BLaER1 treated with 17β-estradiol and CSF1 and Interleukin-3, amounts not matched to agents 10 nM and 100 nM (cell line): Measurements from ENCODE around the gene JPH4.
A peak's percentile ranks its signal among the peaks of the same experiment; 100 is the strongest.

Source experiments
- H3K27ac ChIP-seq, 11 experiments: shearing (Covaris generic); formaldehyde crosslinking; 2 replicates each; pipeline ENCODE4 v1.8.1; 2022
- H3K27me3 ChIP-seq, 11 experiments: shearing (Covaris generic); formaldehyde crosslinking; 2 replicates each; pipeline ENCODE4 v1.8.1; 2022
- H3K36me3 ChIP-seq, 11 experiments: shearing (Covaris generic); formaldehyde crosslinking; 2 replicates each; pipeline ENCODE4 v1.8.1; 2022
- H3K4me1 ChIP-seq, 10 experiments: shearing (Covaris generic); formaldehyde crosslinking; 2 replicates each; pipeline ENCODE4 v1.8.1; 2022
- H3K4me2 ChIP-seq, 11 experiments: shearing (Covaris generic); formaldehyde crosslinking; 2 replicates each; pipeline ENCODE4 v1.8.1; 2022
- H3K4me3 ChIP-seq, 10 experiments: shearing (Covaris generic); formaldehyde crosslinking; 2 replicates each; pipeline ENCODE4 v1.8.1; 2022
- H3K9ac ChIP-seq, 11 experiments: shearing (Covaris generic); formaldehyde crosslinking; 2 replicates each; pipeline ENCODE4 v1.8.1; 2022
- H3K9me3 ChIP-seq, 11 experiments: shearing (Covaris generic); formaldehyde crosslinking; replicated peaks in 1 of 11; 2 replicates each; pipeline ENCODE4 v1.8.1; 2022
- H4K20me1 ChIP-seq, 11 experiments: shearing (Covaris generic); formaldehyde crosslinking; 2 replicates each; pipeline ENCODE4 v1.8.1; 2022
- Cebpa-rat ChIP-seq, 11 experiments: shearing (Covaris generic); IDR thresholded peaks; 2 replicates each; pipeline ENCODE4 v1.8.1; 2022

The JPH4 gene

DNA sequence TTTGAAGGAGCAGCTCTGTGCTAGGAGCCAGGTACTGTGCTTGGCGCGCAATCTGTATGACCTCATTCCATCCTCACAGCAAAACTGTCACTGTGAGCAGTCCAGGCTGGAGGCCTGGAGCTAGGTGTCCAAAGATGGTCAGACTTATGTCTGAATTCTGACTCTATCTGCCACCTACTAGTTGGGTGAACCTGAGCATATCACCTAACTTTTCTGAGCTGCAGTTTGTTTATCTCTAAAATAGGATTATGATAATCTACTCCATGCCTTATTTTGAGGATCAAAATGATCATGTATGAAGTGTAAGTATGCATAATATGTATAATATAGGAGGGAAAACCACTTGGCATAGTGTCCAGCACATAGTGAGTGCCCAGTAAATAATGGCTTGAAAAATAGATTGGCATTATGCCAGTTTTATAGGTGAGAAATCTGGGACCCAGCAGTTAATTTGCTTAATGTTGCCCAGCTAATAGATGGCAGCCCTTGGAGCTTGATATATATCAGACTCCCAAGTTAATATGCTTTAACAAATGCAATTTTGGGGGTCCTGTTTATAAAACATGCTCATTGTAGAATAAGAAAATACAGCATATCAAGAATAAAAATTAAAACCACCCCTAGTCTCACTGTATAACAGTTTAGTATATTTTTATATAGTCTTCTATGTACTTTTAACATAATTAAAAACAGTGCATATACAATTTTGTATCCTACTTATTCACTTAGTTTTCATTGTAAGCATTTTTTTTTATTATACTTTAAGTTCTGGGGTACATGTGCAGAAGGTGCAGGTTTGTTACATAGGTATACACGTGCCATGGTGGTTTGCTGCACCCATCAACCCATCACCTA, 4.5 kb upstream of the JPH4 start:
- H3K4me1 ChIP-seq, result peaks cover 0 to 7% (median 4%) of the 10 kb centered on the region in 10 experiments; a peak in 9 of 20 replicates
- H3K4me3 ChIP-seq, result no peak overlapping the region
- no peak overlapping the region for H3K27ac ChIP-seq
- H4K20me1 ChIP-seq, result no peaks in the 10 kb centered on the region
- H3K4me2 ChIP-seq, result no peak overlapping the region
- TF ChIP-seq Cebpa-rat (IDR thresholded peaks at IDR 0.05), result no peak
- no peaks in the 10 kb centered on the region for H3K9me3 ChIP-seq
- peaks cover 5 to 18% (median 13%) of the 10 kb centered on the region in 11 experiments; a peak in 21 of 22 replicates for H3K27me3 ChIP-seq
- H3K36me3 ChIP-seq, result no peaks in the 10 kb centered on the region
- H3K9ac ChIP-seq, result no peak overlapping the region

DNA sequence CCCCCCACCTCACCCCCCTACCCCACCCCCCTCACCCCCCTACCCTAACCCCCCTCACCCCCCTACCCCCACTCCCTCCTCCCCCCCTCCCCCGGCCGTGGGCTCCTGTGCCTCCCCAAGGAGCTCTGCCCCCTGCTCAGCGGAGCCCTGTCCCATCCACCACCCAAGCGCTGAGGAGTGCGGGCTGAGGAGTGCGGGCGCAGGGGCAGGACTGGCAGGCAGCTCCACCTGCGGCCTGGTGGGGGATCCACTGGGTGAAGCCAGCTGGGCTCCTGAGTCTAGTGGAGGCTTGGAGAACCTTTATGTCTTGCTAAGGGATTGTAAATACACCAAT, 2.3 kb upstream of the JPH4 start:
- Histone ChIP-seq H3K4me1 (peaks cover 0 to 7% (median 4%) of the 10 kb centered on the region in 10 experiments; a peak in 9 of 20 replicates), H3K9me3 (peaks cover 0 to 11% (median 0%) of the 10 kb centered on the region in 11 experiments; a peak in 6 of 22 replicates), H3K4me2 (no peak overlapping the region), H4K20me1 (no peaks in the 10 kb centered on the region), H3K27me3 (peaks cover 27 to 40% (median 35%) of the 10 kb centered on the region in 11 experiments), H3K36me3 (no peaks in the 10 kb centered on the region), H3K9ac (no peak overlapping the region), H3K4me3 (no peak overlapping the region), H3K27ac (no peak overlapping the region)
- no peak for TF ChIP-seq Cebpa-rat (IDR thresholded peaks at IDR 0.05)

DNA sequence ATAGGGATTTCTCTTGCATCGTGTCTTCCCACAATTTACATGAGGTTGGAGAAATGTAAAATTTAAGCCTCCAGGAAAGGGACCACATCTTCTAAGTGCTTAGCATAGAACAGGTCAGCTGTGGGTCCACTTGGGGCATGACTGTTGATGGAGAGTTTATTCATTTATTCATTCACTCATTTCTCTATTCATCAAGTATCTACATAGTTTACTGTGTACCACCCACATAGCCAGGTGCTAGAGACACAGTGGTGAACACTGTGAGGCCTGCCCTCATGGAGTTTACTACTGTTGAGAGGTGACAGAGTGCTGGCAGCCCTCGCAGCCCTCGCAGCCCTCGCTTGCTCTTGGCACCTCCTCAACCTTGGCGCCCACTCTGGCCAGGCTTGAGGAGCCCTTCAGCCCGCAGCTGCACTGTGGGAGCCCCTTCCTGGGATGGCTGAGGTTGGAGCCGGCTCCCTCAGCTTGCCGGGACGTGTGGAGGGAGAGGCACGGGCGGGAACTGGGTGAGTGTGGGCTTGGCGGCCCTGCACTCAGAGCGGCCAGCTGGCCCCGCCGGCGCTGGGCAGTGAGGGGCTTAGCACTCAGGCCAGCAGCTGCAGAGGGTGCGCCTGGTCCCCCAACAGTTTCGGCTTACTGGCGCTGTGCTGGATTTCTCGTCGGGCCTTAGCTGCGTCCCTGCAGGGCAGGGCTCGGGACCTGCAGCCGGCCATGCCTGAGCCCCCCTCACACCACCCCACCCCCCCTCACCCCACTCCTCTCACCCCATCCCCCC, 1.7 kb upstream of the JPH4 start:
- no peak for TF ChIP-seq Cebpa-rat (IDR thresholded peaks at IDR 0.05)
- no peak overlapping the region for H3K27ac ChIP-seq

DNA sequence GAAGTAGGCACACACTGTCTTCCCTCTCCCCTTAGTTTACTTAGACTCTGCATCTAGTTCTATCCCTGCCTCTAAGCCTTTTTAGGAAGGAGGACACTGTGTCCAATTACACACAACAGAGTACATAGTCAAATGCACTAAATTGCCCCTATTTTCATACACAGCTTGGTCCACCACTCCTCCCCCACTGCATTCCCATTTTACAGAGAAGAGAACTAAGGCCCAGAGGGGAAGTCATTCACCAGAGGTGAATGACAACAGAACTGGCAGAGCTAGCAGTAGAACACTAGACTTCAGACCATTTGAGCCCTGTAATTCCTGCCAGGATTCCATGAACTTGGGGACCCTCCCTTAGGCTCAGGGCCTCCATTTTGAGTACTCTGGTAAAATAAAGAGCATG, 1.1 kb upstream of the JPH4 start:
- H3K4me1 ChIP-seq, result peaks cover 0 to 7% (median 4%) of the 10 kb centered on the region in 10 experiments; a peak in 9 of 20 replicates
- TF ChIP-seq Cebpa-rat (IDR thresholded peaks at IDR 0.05), result no peak
- H3K27ac ChIP-seq, result no peak overlapping the region
- no peaks in the 10 kb centered on the region for H4K20me1 ChIP-seq
- no peaks in the 10 kb centered on the region for H3K36me3 ChIP-seq
- H3K4me2 ChIP-seq, result no peak overlapping the region
- H3K9ac ChIP-seq, result no peak overlapping the region
- H3K9me3 ChIP-seq, result peaks cover 0 to 11% (median 0%) of the 10 kb centered on the region in 11 experiments; a peak in 6 of 22 replicates
- H3K27me3 ChIP-seq, result peaks cover 27 to 43% (median 38%) of the 10 kb centered on the region in 11 experiments
- no peak overlapping the region for H3K4me3 ChIP-seq

More for the DNA sequence above, 1.7 kb upstream of the JPH4 start:
- Histone ChIP-seq H3K4me2 (no peak overlapping the region), H3K4me1 (peaks cover 0 to 7% (median 4%) of the 10 kb centered on the region in 10 experiments; a peak in 9 of 20 replicates), H3K9me3 (peaks cover 0 to 11% (median 0%) of the 10 kb centered on the region in 11 experiments; a peak in 6 of 22 replicates), H3K27me3 (peaks cover 27 to 42% (median 38%) of the 10 kb centered on the region in 11 experiments), H3K36me3 (no peaks in the 10 kb centered on the region), H3K9ac (no peak overlapping the region), H4K20me1 (no peaks in the 10 kb centered on the region), H3K4me3 (no peak overlapping the region)

DNA sequence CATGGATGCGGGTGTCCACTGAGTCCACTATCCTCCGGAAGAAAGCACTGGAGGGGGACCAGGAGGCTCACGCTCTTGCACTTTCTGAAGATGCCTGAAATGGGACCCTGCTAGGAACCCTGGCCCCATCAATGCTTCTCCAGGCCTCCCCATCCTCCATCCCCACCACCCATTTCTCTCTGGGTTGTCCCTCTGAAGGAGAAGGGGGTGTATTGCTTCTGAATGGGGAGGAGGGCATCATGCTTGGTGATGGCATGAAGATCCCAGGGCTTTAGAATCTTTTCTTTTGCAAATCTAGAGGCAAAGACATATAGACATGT, 681 bp upstream of the JPH4 start:
- no peaks in the 10 kb centered on the region for H4K20me1 ChIP-seq
- H3K4me1 ChIP-seq, result peaks cover 0 to 7% (median 4%) of the 10 kb centered on the region in 10 experiments; a peak in 9 of 20 replicates
- H3K4me2 ChIP-seq, result peak overlapping the region in 8 of 11 experiments; percentile 15 to 46 (median 24); a peak in 7 of 22 replicates
- no peak overlapping the region for H3K4me3 ChIP-seq
- H3K9ac ChIP-seq, result no peak overlapping the region
- H3K9me3 ChIP-seq, result peaks cover 0 to 11% (median 0%) of the 10 kb centered on the region in 11 experiments; a peak in 6 of 22 replicates
- no peaks in the 10 kb centered on the region for H3K36me3 ChIP-seq
- H3K27me3 ChIP-seq, result peaks cover 27 to 43% (median 38%) of the 10 kb centered on the region in 11 experiments
- H3K27ac ChIP-seq, result no peak overlapping the region
- TF ChIP-seq Cebpa-rat (IDR thresholded peaks at IDR 0.05), result no peak

DNA sequence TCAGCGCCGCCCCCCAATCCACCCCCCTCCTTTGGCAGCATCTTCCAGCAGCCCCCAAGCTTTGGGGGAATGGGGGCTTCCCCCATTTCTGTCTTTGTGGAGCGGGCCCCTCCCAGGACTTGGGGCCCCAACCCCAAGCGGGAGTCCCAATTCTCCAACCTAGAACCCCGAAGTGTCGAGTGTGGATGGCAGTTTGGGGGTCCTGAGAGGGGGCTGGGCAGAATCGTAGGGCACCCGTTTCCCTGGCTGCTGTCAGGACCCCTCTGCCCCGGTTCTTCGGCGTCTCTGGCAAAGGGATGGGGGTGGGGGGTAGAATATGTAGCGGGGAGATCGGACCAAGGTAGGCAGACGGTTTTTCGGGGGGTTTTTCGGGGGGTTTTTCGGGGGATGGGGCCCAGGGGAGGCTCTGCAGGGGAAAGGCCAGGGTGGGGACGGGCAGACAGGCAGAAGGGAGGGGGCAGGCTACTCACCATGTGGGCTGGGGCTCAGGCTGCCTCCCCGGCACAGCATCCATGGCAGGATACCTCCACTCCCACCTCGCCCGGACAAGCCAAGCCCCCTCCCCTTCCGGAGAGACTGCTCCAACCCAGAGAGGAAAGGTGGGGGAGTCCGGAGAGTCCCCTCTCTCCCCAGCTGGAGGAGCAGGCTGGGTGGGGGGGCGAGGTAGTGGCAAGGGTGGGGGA, 739 bp downstream of the JPH4 start:
- Histone ChIP-seq H3K4me2 (no peak overlapping the region), H3K4me3 (no peak overlapping the region), H4K20me1 (no peaks in the 10 kb centered on the region), H3K36me3 (no peaks in the 10 kb centered on the region), H3K9ac (no peak overlapping the region), H3K9me3 (peaks cover 0 to 11% (median 0%) of the 10 kb centered on the region in 11 experiments; a peak in 6 of 22 replicates), H3K4me1 (peaks cover 6 to 17% (median 13%) of the 10 kb centered on the region in 10 experiments), H3K27ac (no peak overlapping the region), H3K27me3 (peaks cover 27 to 43% (median 38%) of the 10 kb centered on the region in 11 experiments)
- no peak for TF ChIP-seq Cebpa-rat (IDR thresholded peaks at IDR 0.05)

DNA sequence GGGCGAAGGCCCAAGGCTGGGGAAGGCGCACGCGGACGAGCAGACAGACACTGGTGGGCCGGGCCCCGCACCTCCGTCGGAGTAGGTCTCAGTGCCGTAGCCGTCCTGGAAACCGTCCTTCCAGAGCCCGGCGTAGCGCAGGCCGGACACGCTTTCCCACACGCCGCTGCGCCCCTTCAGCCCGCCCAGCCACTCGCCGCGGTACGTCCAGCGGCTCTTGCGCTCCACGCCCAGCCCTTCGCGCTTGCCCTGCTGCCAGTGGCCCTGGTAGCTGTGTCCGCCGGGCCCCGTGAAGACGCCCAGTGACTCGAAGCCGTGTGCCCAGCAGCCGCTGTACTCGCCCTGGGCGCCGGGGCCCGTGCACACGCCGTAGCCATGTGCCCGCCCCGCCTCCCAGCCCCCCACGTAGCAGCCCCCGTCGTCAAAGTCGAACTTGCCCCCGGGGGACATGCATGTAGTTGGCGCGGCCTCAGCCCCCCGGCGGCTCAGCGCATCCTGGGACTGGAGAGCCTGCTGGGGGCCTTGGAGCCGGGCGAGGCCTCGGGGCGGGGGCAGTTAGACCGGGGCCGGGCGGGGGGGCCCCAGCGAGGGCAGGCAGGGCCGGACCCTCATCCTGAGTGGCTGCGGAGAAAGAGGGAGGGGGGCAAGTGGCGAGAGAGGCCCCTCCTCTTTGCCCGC, 1.4 kb downstream of the JPH4 start:
- no peaks in the 10 kb centered on the region for H3K36me3 ChIP-seq
- no peaks in the 10 kb centered on the region for H4K20me1 ChIP-seq
- H3K9ac ChIP-seq, result no peak overlapping the region
- peaks cover 27 to 43% (median 38%) of the 10 kb centered on the region in 11 experiments for H3K27me3 ChIP-seq
- no peak overlapping the region for H3K27ac ChIP-seq
- H3K4me3 ChIP-seq, result no peak overlapping the region
- TF ChIP-seq Cebpa-rat (IDR thresholded peaks at IDR 0.05), result no peak
- no peak overlapping the region for H3K4me2 ChIP-seq
- H3K9me3 ChIP-seq, result peaks cover 0 to 11% (median 0%) of the 10 kb centered on the region in 11 experiments; a peak in 6 of 22 replicates
- peaks cover 14 to 24% (median 20%) of the 10 kb centered on the region in 10 experiments for H3K4me1 ChIP-seq

DNA sequence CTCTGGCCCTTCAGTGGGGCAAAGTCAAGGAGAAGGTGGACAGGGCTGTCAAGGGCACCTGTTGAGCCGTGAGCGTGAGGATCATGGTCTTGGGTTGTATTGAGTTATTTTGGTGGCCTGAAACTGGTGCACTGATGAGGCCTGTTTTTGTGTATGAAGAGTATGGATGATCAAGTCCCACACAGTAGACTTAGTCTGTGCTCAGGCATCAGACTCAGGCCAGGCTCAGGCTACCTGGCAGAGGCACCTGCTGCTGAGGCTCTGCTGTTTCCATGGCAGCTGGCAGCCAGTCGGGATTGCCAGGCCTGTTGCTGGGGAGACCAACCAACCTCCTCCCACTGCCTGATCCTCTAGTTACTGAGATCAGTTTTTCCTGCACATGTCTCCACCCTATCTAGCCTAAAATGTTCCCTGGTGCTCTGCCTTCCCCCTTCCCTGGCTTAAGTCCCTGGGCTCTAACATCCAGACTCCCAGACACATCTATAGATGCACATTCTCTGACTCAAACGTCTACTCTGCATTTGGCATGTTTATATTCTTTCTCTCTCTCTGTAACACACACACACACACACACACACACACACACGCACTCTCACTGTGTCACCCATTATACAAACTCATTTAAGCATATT, 5.1 kb downstream of the JPH4 start:
- Histone ChIP-seq H3K9ac (peak overlapping the region in 6 of 11 experiments; percentile 32 to 60 (median 50); a peak in 5 of 22 replicates), H3K9me3 (peaks cover 0 to 11% (median 0%) of the 10 kb centered on the region in 11 experiments; a peak in 6 of 22 replicates)

More for the DNA sequence above, 5.1 kb downstream of the JPH4 start:
- no peak overlapping the region for H3K4me3 ChIP-seq
- H3K4me1 ChIP-seq, result peaks cover 44 to 54% (median 48%) of the 10 kb centered on the region in 10 experiments
- TF ChIP-seq Cebpa-rat (IDR thresholded peaks at IDR 0.05), result no peak
- H3K4me2 ChIP-seq, result peak overlapping the region; percentile 70 to 92 (median 85)
- H4K20me1 ChIP-seq, result no peaks in the 10 kb centered on the region
- H3K27ac ChIP-seq, result peak overlapping the region in 7 of 11 experiments; percentile 50 to 77 (median 65); a peak in 13 of 22 replicates
- peaks cover 24 to 32% (median 28%) of the 10 kb centered on the region in 11 experiments for H3K27me3 ChIP-seq
- no peaks in the 10 kb centered on the region for H3K36me3 ChIP-seq
